ENCODE results near the gene CNNM2.

CNNM2 gene

GRCh38 chr10:103054621-103055020 lies 136.5 kb downstream of the CNNM2 start:
- H3K9me3 ChIP-seq (ENCODE audit: low read length): no peaks in the 10 kb centered on the region
- no peaks in the 10 kb centered on the region for H3K9me2 ChIP-seq (ENCODE audit: low read depth, low read length)
- H3K4me2 ChIP-seq (ENCODE audit: low read length): no peak overlapping the region
- H2AFZ ChIP-seq (ENCODE audit: low read length): no peak overlapping the region
- no peaks in the 10 kb centered on the region for H4K20me1 ChIP-seq (ENCODE audit: insufficient read depth, low read length)
- no peak overlapping the region for H3K27ac ChIP-seq (ENCODE audit: low read depth, low read length, poor library complexity, severe bottlenecking)
- no peaks in the 10 kb centered on the region for H3F3A ChIP-seq (ENCODE audit: insufficient read depth, low read length)
- H3K27me3 ChIP-seq (ENCODE audit: insufficient read depth, low read length): no peaks in the 10 kb centered on the region
- no peaks in the 10 kb centered on the region for H3K4me1 ChIP-seq (ENCODE audit: insufficient read depth, low read length, severe bottlenecking)
- TF ChIP-seq CTCF (IDR thresholded peaks at IDR 0.05; ENCODE audit: low read length): no peak
- TF ChIP-seq EZH2 (IDR thresholded peaks at IDR 0.05; ENCODE audit: borderline replicate concordance, low read length): no peak
- H3K79me2 ChIP-seq (ENCODE audit: insufficient read depth, low read length): no peaks in the 10 kb centered on the region
- no peak overlapping the region for H3K9ac ChIP-seq (ENCODE audit: low read length)
- no peak overlapping the region for H3K4me3 ChIP-seq (ENCODE audit: low read depth, low read length, poor library complexity, severe bottlenecking)
- H3K36me3 ChIP-seq (ENCODE audit: insufficient read depth, low read length): no peaks in the 10 kb centered on the region

GRCh38 chr10:103055105-103055504 lies 137.0 kb downstream of the CNNM2 start:
- no peaks in the 10 kb centered on the region for H4K20me1 ChIP-seq (ENCODE audit: insufficient read depth, low read length)
- H3K4me1 ChIP-seq (ENCODE audit: insufficient read depth, low read length, severe bottlenecking): no peaks in the 10 kb centered on the region
- TF ChIP-seq EZH2 (IDR thresholded peaks at IDR 0.05; ENCODE audit: borderline replicate concordance, low read length) (no peak), CTCF (IDR thresholded peaks at IDR 0.05; ENCODE audit: low read length) (no peak)
- no peaks in the 10 kb centered on the region for H3K79me2 ChIP-seq (ENCODE audit: insufficient read depth, low read length)
- no peak overlapping the region for H3K4me3 ChIP-seq (ENCODE audit: low read depth, low read length, poor library complexity, severe bottlenecking)
- no peak overlapping the region for H2AFZ ChIP-seq (ENCODE audit: low read length)
- H3K9me2 ChIP-seq (ENCODE audit: low read depth, low read length): no peaks in the 10 kb centered on the region
- no peak overlapping the region for H3K27ac ChIP-seq (ENCODE audit: low read depth, low read length, poor library complexity, severe bottlenecking)
- no peaks in the 10 kb centered on the region for H3K27me3 ChIP-seq (ENCODE audit: insufficient read depth, low read length)
- no peaks in the 10 kb centered on the region for H3F3A ChIP-seq (ENCODE audit: insufficient read depth, low read length)
- no peak overlapping the region for H3K9ac ChIP-seq (ENCODE audit: low read length)
- no peaks in the 10 kb centered on the region for H3K36me3 ChIP-seq (ENCODE audit: insufficient read depth, low read length)
- H3K4me2 ChIP-seq (ENCODE audit: low read length): no peak overlapping the region
- no peaks in the 10 kb centered on the region for H3K9me3 ChIP-seq (ENCODE audit: low read length)

GRCh38 chr10:103058034-103058433 lies 139.9 kb downstream of the CNNM2 start:
- no peaks in the 10 kb centered on the region for H3K27me3 ChIP-seq (ENCODE audit: insufficient read depth, low read length)
- H3K9ac ChIP-seq (ENCODE audit: low read length): no peak overlapping the region
- TF ChIP-seq EZH2 (IDR thresholded peaks at IDR 0.05; ENCODE audit: borderline replicate concordance, low read length) (no peak), CTCF (IDR thresholded peaks at IDR 0.05; ENCODE audit: low read length) (no peak)
- H3K79me2 ChIP-seq (ENCODE audit: insufficient read depth, low read length): no peaks in the 10 kb centered on the region
- H2AFZ ChIP-seq (ENCODE audit: low read length): no peak overlapping the region
- no peaks in the 10 kb centered on the region for H3K9me2 ChIP-seq (ENCODE audit: low read depth, low read length)
- H3F3A ChIP-seq (ENCODE audit: insufficient read depth, low read length): no peaks in the 10 kb centered on the region
- H3K27ac ChIP-seq (ENCODE audit: low read depth, low read length, poor library complexity, severe bottlenecking): no peak overlapping the region
- H3K4me3 ChIP-seq (ENCODE audit: low read depth, low read length, poor library complexity, severe bottlenecking): no peak overlapping the region
- H3K9me3 ChIP-seq (ENCODE audit: low read length): no peaks in the 10 kb centered on the region
- H4K20me1 ChIP-seq (ENCODE audit: insufficient read depth, low read length): no peaks in the 10 kb centered on the region
- no peaks in the 10 kb centered on the region for H3K4me1 ChIP-seq (ENCODE audit: insufficient read depth, low read length, severe bottlenecking)
- no peak overlapping the region for H3K4me2 ChIP-seq (ENCODE audit: low read length)
- no peaks in the 10 kb centered on the region for H3K36me3 ChIP-seq (ENCODE audit: insufficient read depth, low read length)
